GM12874 (cell line): ENCODE measurements around the gene HSD17B1.

Experiments
- TF ChIP-seq, protein P1 (sequence below): IDR thresholded peaks from 2 replicates; pipeline ENCODE4 v1.5.1; 2011; ENCODE audit warnings: low read depth, mild to moderate bottlenecking, control low read depth, low read length, moderate library complexity; ENCODE audit not compliant: insufficient read depth

HSD17B1 gene

GRCh38 chr17:42536372-42537155, 16.2 kb upstream of the HSD17B1 start:
- TF ChIP-seq, protein P1, sequence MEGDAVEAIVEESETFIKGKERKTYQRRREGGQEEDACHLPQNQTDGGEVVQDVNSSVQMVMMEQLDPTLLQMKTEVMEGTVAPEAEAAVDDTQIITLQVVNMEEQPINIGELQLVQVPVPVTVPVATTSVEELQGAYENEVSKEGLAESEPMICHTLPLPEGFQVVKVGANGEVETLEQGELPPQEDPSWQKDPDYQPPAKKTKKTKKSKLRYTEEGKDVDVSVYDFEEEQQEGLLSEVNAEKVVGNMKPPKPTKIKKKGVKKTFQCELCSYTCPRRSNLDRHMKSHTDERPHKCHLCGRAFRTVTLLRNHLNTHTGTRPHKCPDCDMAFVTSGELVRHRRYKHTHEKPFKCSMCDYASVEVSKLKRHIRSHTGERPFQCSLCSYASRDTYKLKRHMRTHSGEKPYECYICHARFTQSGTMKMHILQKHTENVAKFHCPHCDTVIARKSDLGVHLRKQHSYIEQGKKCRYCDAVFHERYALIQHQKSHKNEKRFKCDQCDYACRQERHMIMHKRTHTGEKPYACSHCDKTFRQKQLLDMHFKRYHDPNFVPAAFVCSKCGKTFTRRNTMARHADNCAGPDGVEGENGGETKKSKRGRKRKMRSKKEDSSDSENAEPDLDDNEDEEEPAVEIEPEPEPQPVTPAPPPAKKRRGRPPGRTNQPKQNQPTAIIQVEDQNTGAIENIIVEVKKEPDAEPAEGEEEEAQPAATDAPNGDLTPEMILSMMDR, result no peak

- TF ChIP-seq, protein P1, result no peak
Observed at GRCh38 chr17:42537156-42537805, 15.4 kb upstream of the HSD17B1 start.

DNA sequence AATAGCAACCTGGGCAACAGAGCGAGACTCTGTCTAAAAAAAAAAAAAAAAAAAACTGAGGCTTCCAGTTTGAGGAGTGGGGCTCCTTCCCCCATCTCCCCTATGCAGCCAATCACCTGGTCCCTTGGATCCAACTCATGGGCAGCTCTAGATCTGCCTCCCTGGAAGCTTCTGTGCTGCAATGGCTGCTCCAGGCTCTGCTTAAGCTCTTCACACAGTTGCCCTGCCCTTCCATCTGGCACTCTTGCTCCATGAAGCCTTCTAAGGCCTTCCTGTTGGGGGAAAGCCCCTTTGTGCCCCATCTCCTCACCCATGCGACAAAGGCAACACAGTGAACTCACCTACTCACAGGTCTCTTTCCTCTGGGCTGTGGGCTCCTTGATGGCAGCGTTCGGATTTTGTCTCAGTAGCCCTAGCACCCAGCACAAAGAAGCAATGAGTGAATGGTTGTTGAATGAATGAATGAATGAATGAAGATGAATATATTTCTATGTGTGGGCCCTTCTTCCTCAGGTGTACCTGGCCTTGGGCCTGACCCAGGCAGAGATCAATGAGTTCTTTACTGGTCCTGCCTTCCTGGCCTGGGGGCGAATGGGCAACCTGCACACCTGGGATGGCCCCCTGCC, 14.8 kb upstream of the HSD17B1 start:
- TF ChIP-seq, protein P1, result no peak

- TF ChIP-seq, protein P1, result no peak
Observed at GRCh38 chr17:42538482-42538881, 14.2 kb upstream of the HSD17B1 start.

DNA sequence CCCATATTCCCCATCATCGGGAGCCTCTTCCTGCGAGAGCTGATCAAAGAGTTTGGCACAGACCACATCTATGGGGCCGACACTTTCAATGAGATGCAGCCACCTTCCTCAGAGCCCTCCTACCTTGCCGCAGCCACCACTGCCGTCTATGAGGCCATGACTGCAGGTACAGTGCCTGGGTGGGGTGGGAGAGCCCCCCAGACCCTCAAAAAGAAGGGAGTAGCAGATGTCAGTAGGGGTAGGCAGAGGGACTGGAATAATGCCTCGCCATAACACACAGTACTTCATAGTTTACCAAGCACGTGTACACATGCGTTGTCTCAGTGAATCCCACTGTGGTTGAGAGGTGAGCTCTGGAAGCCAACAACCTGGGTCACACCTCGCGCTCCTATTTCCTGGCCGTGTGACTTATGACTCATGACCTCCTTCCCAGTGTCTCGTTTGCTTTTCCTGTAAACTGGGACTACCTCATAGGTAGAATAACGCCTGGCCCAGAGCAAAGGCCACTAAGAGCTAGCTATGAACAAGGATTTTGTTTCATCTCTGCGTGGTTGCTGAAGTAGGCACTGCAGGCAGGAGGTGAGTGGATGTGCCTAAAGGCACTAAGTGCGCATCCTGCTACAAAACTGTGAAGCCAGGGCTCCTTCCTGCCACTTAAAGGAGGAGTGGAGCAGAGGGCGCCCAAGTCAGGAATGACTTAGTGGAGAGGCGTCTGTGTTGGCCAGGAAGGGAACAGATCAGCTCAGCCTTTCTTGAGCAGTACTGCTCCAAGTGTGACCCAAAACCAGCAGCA, 11.5 kb upstream of the HSD17B1 start:
- TF ChIP-seq, protein P1, result no peak

DNA sequence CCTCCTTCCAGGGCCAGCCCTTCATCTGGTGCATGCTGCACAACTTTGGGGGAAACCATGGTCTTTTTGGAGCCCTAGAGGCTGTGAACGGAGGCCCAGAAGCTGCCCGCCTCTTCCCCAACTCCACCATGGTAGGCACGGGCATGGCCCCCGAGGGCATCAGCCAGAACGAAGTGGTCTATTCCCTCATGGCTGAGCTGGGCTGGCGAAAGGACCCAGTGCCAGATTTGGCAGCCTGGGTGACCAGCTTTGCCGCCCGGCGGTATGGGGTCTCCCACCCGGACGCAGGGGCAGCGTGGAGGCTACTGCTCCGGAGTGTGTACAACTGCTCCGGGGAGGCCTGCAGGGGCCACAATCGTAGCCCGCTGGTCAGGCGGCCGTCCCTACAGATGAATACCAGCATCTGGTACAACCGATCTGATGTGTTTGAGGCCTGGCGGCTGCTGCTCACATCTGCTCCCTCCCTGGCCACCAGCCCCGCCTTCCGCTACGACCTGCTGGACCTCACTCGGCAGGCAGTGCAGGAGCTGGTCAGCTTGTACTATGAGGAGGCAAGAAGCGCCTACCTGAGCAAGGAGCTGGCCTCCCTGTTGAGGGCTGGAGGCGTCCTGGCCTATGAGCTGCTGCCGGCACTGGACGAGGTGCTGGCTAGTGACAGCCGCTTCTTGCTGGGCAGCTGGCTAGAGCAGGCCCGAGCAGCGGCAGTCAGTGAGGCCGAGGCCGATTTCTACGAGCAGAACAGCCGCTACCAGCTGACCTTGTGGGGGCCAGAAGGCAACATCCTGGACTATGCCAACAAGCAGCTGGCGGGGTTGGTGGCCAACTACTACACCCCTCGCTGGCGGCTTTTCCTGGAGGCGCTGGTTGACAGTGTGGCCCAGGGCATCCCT, 9.3 kb upstream of the HSD17B1 start:
- TF ChIP-seq, protein P1, result no peak
